SK-N-SH treated with all-trans-retinoic acid at 6 μM for 48 hours (cell line): ENCODE data around the gene CCDC196.

Experiments
- ARNTL ChIP-seq: fragments of 450-650 bp; formaldehyde crosslinking; IDR thresholded peaks from 2 replicates; pipeline ENCODE4 v1.5.0; 2020; ENCODE audit warnings: low read depth, mild to moderate bottlenecking, moderate library complexity, borderline replicate concordance
- CREB5 ChIP-seq: fragments of 250-450 bp; sonication (Bioruptor Pico); IDR thresholded peaks from 2 replicates; pipeline ENCODE4 v1.5.1; 2020; ENCODE audit warnings: low read depth, mild to moderate bottlenecking, moderate library complexity
- ESRRG ChIP-seq: fragments of 250-450 bp; sonication (Bioruptor Pico); IDR thresholded peaks from 2 replicates; pipeline ENCODE4 v1.6.1; 2021; ENCODE audit warnings: mild to moderate bottlenecking
- GLIS3 ChIP-seq: fragments of 250-450 bp; sonication (Bioruptor Pico); IDR thresholded peaks from 2 replicates; pipeline ENCODE4 v1.5.0; 2020; ENCODE audit warnings: mild to moderate bottlenecking, moderate library complexity
- ISL1 ChIP-seq: fragments of 250-450 bp; sonication (Bioruptor Pico); IDR thresholded peaks from 2 replicates; pipeline ENCODE4 v2.1.2; 2022; ENCODE audit warnings: mild to moderate bottlenecking, moderate library complexity
- PATZ1 ChIP-seq: fragments of 250-450 bp; sonication (Bioruptor Pico); IDR thresholded peaks from 2 replicates; pipeline ENCODE4 v1.8.0; 2020; ENCODE audit warnings: mild to moderate bottlenecking, moderate library complexity, borderline replicate concordance
- POU6F1 ChIP-seq: fragments of 250-450 bp; sonication (Bioruptor Pico); IDR thresholded peaks from 2 replicates; pipeline ENCODE4 v1.8.0; 2021; ENCODE audit warnings: low read depth, mild to moderate bottlenecking, moderate library complexity, borderline replicate concordance
- PPARA ChIP-seq: fragments of 250-450 bp; sonication (Bioruptor Pico); IDR thresholded peaks from 2 replicates; pipeline ENCODE4 v1.5.0; 2020; ENCODE audit warnings: mild to moderate bottlenecking, borderline replicate concordance
- RARB ChIP-seq: fragments of 250-450 bp; sonication (Bioruptor Pico); IDR thresholded peaks from 2 replicates; pipeline ENCODE4 v1.8.0; 2021; ENCODE audit warnings: mild to moderate bottlenecking, moderate library complexity
- TCF4 ChIP-seq: fragments of 250-450 bp; sonication (Bioruptor Pico); IDR thresholded peaks from 2 replicates; pipeline ENCODE4 v1.8.0; 2021; ENCODE audit warnings: mild to moderate bottlenecking, moderate library complexity, borderline replicate concordance
- TSHZ2 ChIP-seq: fragments of 250-450 bp; sonication (Bioruptor Pico); IDR thresholded peaks from 2 replicates; pipeline ENCODE4 v1.5.0; 2020; ENCODE audit warnings: mild to moderate bottlenecking, moderate library complexity
- ZFP3 ChIP-seq: fragments of 250-450 bp; sonication (Bioruptor Pico); IDR thresholded peaks from 2 replicates; pipeline ENCODE4 v1.5.0; 2020; ENCODE audit warnings: mild to moderate bottlenecking, moderate library complexity
- ZFP30 ChIP-seq: fragments of 450-650 bp; formaldehyde crosslinking; IDR thresholded peaks from 2 replicates; pipeline ENCODE4 v1.5.0; 2022; ENCODE audit warnings: mild to moderate bottlenecking, moderate library complexity
- ZNF565 ChIP-seq: fragments of 450-650 bp; formaldehyde crosslinking; conservative IDR thresholded peaks from 2 replicates; pipeline ENCODE4 v1.5.0; 2020; ENCODE audit warnings: low read depth, mild to moderate bottlenecking, moderate library complexity

- TF ChIP-seq RARB: no peak
- TF ChIP-seq PATZ1 (CRISPR knock-in tag): no peak
- TF ChIP-seq ZFP3: no peak
- TF ChIP-seq CREB5 (CRISPR knock-in tag): no peak
- no peak for TF ChIP-seq ARNTL (CRISPR knock-in tag)
- no peak for TF ChIP-seq ZFP30 (CRISPR knock-in tag)
- TF ChIP-seq POU6F1 (CRISPR knock-in tag): no peak
- TF ChIP-seq TSHZ2 (CRISPR knock-in tag): no peak
- no peak for TF ChIP-seq ESRRG (CRISPR knock-in tag)
- no peak for TF ChIP-seq TCF4 (CRISPR knock-in tag)
- no peak for TF ChIP-seq GLIS3 (CRISPR knock-in tag)
- TF ChIP-seq PPARA (CRISPR knock-in tag): no peak
- TF ChIP-seq ZNF565 (CRISPR knock-in tag): no peak
- TF ChIP-seq ISL1 (CRISPR knock-in tag): no peak
These were observed 17.3 kb upstream of the CCDC196 start for GRCh38 chr14:66468778-66469367.
